Glutamatergic neuron (in vitro differentiated cells): Measurements from ENCODE around the gene CYP4F3. TPM values are rescaled to one million over a fixed set of nuclear protein-coding genes. Genes with fewer than 3 reads are reported as not detected.

ENCODE experiments used
- total RNA-seq: library from RNA; stranded (reverse); fragmentation: NEBNext Ultra II Directional; extraction: Animal tissue kit (Norgen Biotek cat#: 25700); gene quantifications from one replicate; pipeline ENCODE4 v1.2.1, GENCODE V29; 2021; ENCODE audit not compliant: unreplicated experiment

The CYP4F3 gene
- total RNA-seq, 1 donor from 2014 or later = not detected

Other genes starting within 250 kb of the CYP4F3 start
- gene AKAP8L, start 221.9 kb upstream of the CYP4F3 start, total RNA-seq = 354 TPM
- 106 TPM for gene WIZ, start 190.9 kb upstream of the CYP4F3 start, total RNA-seq
- gene RASAL3, start 176.4 kb upstream of the CYP4F3 start, total RNA-seq = not detected
- not detected for gene PGLYRP2, start 161.4 kb upstream of the CYP4F3 start, total RNA-seq
- not detected for gene CYP4F22, start 132.4 kb upstream of the CYP4F3 start, total RNA-seq
- gene CYP4F8, start 25.7 kb upstream of the CYP4F3 start, total RNA-seq = not detected
- not detected for gene CYP4F12, start 32.2 kb downstream of the CYP4F3 start, total RNA-seq
- not detected for gene OR10H2, start 87.1 kb downstream of the CYP4F3 start, total RNA-seq
- not detected for gene OR10H3, start 97.1 kb downstream of the CYP4F3 start, total RNA-seq
- not detected for gene OR10H5, start 146.8 kb downstream of the CYP4F3 start, total RNA-seq
- not detected for gene OR10H1, start 174.8 kb downstream of the CYP4F3 start, total RNA-seq